ENCODE data around the gene ZNF536. TPM values are rescaled to one million over a fixed set of nuclear protein-coding genes. Genes with fewer than 3 reads are reported as not detected.
"Not testable (repeated sequence)": the region's sequence is repeated elsewhere in the genome, so short reads cannot be mapped to it uniquely, and the experiment has no call there.

ZNF536 gene
- total RNA-seq, 1 experiment from 2014 or later, result not detected

GRCh38 chr19:30416375-30416774 lies 44.2 kb downstream of the ZNF536 start:
- H4K91ac ChIP-seq (ENCODE audit: insufficient read length, low read depth, low read length), result no peak overlapping the region
- H3K23me2 ChIP-seq (ENCODE audit: insufficient read length, low read depth, low read length, poor library complexity, severe bottlenecking), result no peaks in the 10 kb centered on the region
- DNase-seq, result no peak
- no peak overlapping the region for H2AK5ac ChIP-seq (ENCODE audit: insufficient read length, low read length)
- H2AFZ ChIP-seq (ENCODE audit: low read length), result no peak overlapping the region
- Mint-ChIP-seq H3K27ac (no peak overlapping the region), H3K36me3 (ENCODE audit: insufficient read depth in 1 of 3, low read depth in 3 of 3) (no peaks in the 10 kb centered on the region; a peak in 1 of 7 replicates), H3K9me3 (no peaks in the 10 kb centered on the region), H3K27me3 (ENCODE audit: low read depth) (peaks cover 9% of the 10 kb centered on the region), H3K4me1 (no peaks in the 10 kb centered on the region), H3K4me3 (no peak overlapping the region)
- H3K27ac ChIP-seq (ENCODE audit: insufficient read length, low read depth, low read length), result no peak overlapping the region
- H3K9me3 ChIP-seq (ENCODE audit: control insufficient read depth, low read depth, low read length), result no peaks in the 10 kb centered on the region
- no peak for TF ChIP-seq CTCF (conservative IDR thresholded peaks at IDR 0.05)
- H3K56ac ChIP-seq (ENCODE audit: insufficient read length, low read depth, low read length), result no peak overlapping the region
- no peaks in the 10 kb centered on the region for H4K20me1 ChIP-seq (ENCODE audit: control insufficient read depth, insufficient read depth, insufficient read length)
- no peak overlapping the region for H2BK12ac ChIP-seq (ENCODE audit: insufficient read length, low read depth, low read length)
- no peak overlapping the region for H3K4me2 ChIP-seq (ENCODE audit: insufficient read depth, insufficient read length, low read length)
- no peak overlapping the region for H3K23ac ChIP-seq (ENCODE audit: insufficient read length, low read depth, low read length)
- no peak overlapping the region for H3T11ph ChIP-seq (ENCODE audit: low read length)
- no peak overlapping the region for H3K18ac ChIP-seq (ENCODE audit: insufficient read length, low read depth, low read length)
- H2BK15ac ChIP-seq (ENCODE audit: low read depth, low read length), result no peak overlapping the region
- H4K5ac ChIP-seq (ENCODE audit: insufficient read length, low read depth, low read length), result no peak overlapping the region
- H3K4ac ChIP-seq (ENCODE audit: low read depth, low read length), result no peak overlapping the region
- WGBS (ENCODE audit: extremely low coverage, insufficient read length, low lambda C conversion rate), result no CpG with 5 or more reads among the region's 2 CpGs
- no peaks in the 10 kb centered on the region for H3K4me1 ChIP-seq (ENCODE audit: insufficient read depth, low read length)
- no peak overlapping the region for H3K14ac ChIP-seq (ENCODE audit: insufficient read depth, low read length)
- H2BK20ac ChIP-seq (ENCODE audit: low read depth, low read length, poor library complexity, severe bottlenecking), result no peak overlapping the region
- no peak overlapping the region for H2BK120ac ChIP-seq (ENCODE audit: low read depth, low read length, poor library complexity, severe bottlenecking)
- no peak overlapping the region for H3K9ac ChIP-seq (ENCODE audit: extremely low read depth, insufficient read length, low read length)
- H3K79me1 ChIP-seq (ENCODE audit: insufficient read depth, low read depth, low read length, poor library complexity, severe bottlenecking), result no peaks in the 10 kb centered on the region
- H3K79me2 ChIP-seq (ENCODE audit: insufficient read depth, low read length), result no peaks in the 10 kb centered on the region
- no peak overlapping the region for H4K8ac ChIP-seq (replicated peaks; ENCODE audit: insufficient read length, low read depth, low read length)
- no peak overlapping the region for H2BK5ac ChIP-seq (ENCODE audit: insufficient read length, low read length)
- H3K27me3 ChIP-seq (ENCODE audit: insufficient read depth, low read length), result no peaks in the 10 kb centered on the region

- not testable (repeated sequence) for H3K27me3 ChIP-seq (ENCODE audit: insufficient read depth, low read length); H2AK5ac ChIP-seq (ENCODE audit: insufficient read length, low read length); H2AFZ ChIP-seq (ENCODE audit: low read length); H3K23ac ChIP-seq (ENCODE audit: insufficient read length, low read depth, low read length); H4K5ac ChIP-seq (ENCODE audit: insufficient read length, low read depth, low read length); H3K56ac ChIP-seq (ENCODE audit: insufficient read length, low read depth, low read length); H3K23me2 ChIP-seq (ENCODE audit: insufficient read length, low read depth, low read length, poor library complexity, severe bottlenecking); H4K20me1 ChIP-seq (ENCODE audit: control insufficient read depth, insufficient read depth, insufficient read length); H4K91ac ChIP-seq (ENCODE audit: insufficient read length, low read depth, low read length); H4K8ac ChIP-seq (replicated peaks; ENCODE audit: insufficient read length, low read depth, low read length); H3K4me2 ChIP-seq (ENCODE audit: insufficient read depth, insufficient read length, low read length); H3K18ac ChIP-seq (ENCODE audit: insufficient read length, low read depth, low read length); H2BK12ac ChIP-seq (ENCODE audit: insufficient read length, low read depth, low read length); H2BK120ac ChIP-seq (ENCODE audit: low read depth, low read length, poor library complexity, severe bottlenecking); H3K4ac ChIP-seq (ENCODE audit: low read depth, low read length); H3K14ac ChIP-seq (ENCODE audit: insufficient read depth, low read length); H3K27me3 Mint-ChIP-seq (ENCODE audit: low read depth); H3K4me1 ChIP-seq (ENCODE audit: insufficient read depth, low read length); H2BK15ac ChIP-seq (ENCODE audit: low read depth, low read length); H3K36me3 Mint-ChIP-seq (ENCODE audit: insufficient read depth in 1 of 3, low read depth in 3 of 3); H3K9me3 ChIP-seq (ENCODE audit: control insufficient read depth, low read depth, low read length); H3K27ac ChIP-seq (ENCODE audit: insufficient read length, low read depth, low read length); H3T11ph ChIP-seq (ENCODE audit: low read length); H3K4me3 Mint-ChIP-seq; H3K9me3 Mint-ChIP-seq; H2BK5ac ChIP-seq (ENCODE audit: insufficient read length, low read length); H3K27ac Mint-ChIP-seq; DNase-seq; H3K79me1 ChIP-seq (ENCODE audit: insufficient read depth, low read depth, low read length, poor library complexity, severe bottlenecking); H3K9ac ChIP-seq (ENCODE audit: extremely low read depth, insufficient read length, low read length); H3K4me1 Mint-ChIP-seq; H2BK20ac ChIP-seq (ENCODE audit: low read depth, low read length, poor library complexity, severe bottlenecking); H3K79me2 ChIP-seq (ENCODE audit: insufficient read depth, low read length)
- WGBS (ENCODE audit: extremely low coverage, insufficient read length, low lambda C conversion rate), result no CpG with 5 or more reads among the region's 4 CpGs
Observed at GRCh38 chr19:30417166-30417565, 45.0 kb downstream of the ZNF536 start.

Measured in H9 (cell line).